ENCODE results near the gene DCDC1. TPM values are rescaled to one million over a fixed set of nuclear protein-coding genes. Genes with fewer than 3 reads are reported as not detected.

The DCDC1 gene
- total RNA-seq, 1 experiment from 2014 or later, result 1.5 TPM

- Histone ChIP-seq H3K36me3 (ENCODE audit: control insufficient read depth in 1 of 2, insufficient read depth in 2 of 2, low read length in 2 of 2) (no peaks in the 10 kb centered on the region), H3K27me3 (ENCODE audit: insufficient read depth, low read length) (no peaks in the 10 kb centered on the region), H3K9me2 (ENCODE audit: insufficient read depth) (no peaks in the 10 kb centered on the region), H3K4me2 (ENCODE audit: low read length) (no peak overlapping the region), H3K4me1 (ENCODE audit: control insufficient read depth in 1 of 2, insufficient read depth in 2 of 2, low read length in 2 of 2) (peaks cover 3 to 5% of the 10 kb centered on the region in 2 experiments; a peak in 2 of 4 replicates), H4K20me1 (ENCODE audit: insufficient read depth) (no peaks in the 10 kb centered on the region), H3K79me2 (ENCODE audit: insufficient read depth, low read length) (no peaks in the 10 kb centered on the region), H3K27ac (ENCODE audit: low read depth, low read length) (no peak overlapping the region), H3K4me3 (replicated peaks in 1 of 2; ENCODE audit: low read depth in 1 of 2, low read length in 2 of 2) (no peak overlapping the region), H2AFZ (ENCODE audit: low read depth, low read length, poor library complexity, severe bottlenecking) (no peak overlapping the region), H3K9me3 (ENCODE audit: control insufficient read depth in 1 of 2, insufficient read depth in 1 of 2, low read depth in 1 of 2, low read length in 2 of 2) (no peaks in the 10 kb centered on the region), H3K9ac (ENCODE audit: low read length) (no peak overlapping the region)
- RAD21 ChIA-PET (ENCODE audit: low non-redundant PET in 1 of 2, low total read pairs in 2 of 2, uncharacterized antibody in 2 of 2, unreplicated experiment in 2 of 2), result no interaction called here
- TF ChIP-seq YY1 (IDR thresholded peaks at IDR 0.05; ENCODE audit: extremely low read depth, insufficient replicate concordance, low read depth, low read length), result no peak
- TF ChIP-seq EGR1 (IDR thresholded peaks at IDR 0.05; ENCODE audit: low read depth), result no peak
- BruUV-seq (replicated peaks), result no TSS peak
- no peak for DNase-seq (ENCODE audit: low read depth, low spot score)
- intact Hi-C loops (cut with micrococcal nuclease), result no loop called here
- POLR2A ChIA-PET, result no interaction called here
- CTCF ChIA-PET, result interaction anchor here (1.3 kb wide), 1 partner anchor 14 kb away, joined by 3 read pairs; no protein-coding TSS in a partner anchor
- no peak for ATAC-seq
Observed at GRCh38 chr11:31326470-31327148, 42.9 kb downstream of the DCDC1 start.

DNA sequence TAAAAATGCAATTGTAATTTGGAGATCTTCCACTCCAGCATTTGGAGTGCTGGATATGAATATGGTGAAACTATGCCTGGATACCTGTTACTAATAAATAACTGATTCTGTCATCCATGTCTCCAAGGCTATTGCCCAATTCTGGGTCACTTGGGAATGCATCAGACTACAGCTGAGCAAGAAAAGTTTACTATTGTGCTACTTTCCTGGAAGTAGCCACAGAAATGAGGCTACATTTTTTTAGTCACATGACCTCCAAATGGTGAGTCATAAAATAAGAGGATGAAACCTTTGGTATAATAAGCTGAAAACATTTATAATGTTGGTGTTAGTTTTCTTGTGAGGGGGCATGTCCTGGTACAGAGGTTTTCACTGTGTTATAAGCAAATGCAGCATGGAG lies 44.4 kb downstream of the DCDC1 start:
- CTCF ChIA-PET, result no interaction called here
- POLR2A ChIA-PET, result no interaction called here
- TF ChIP-seq YY1 (IDR thresholded peaks at IDR 0.05; ENCODE audit: extremely low read depth, insufficient replicate concordance, low read depth, low read length) (no peak), FOSL1 (IDR thresholded peaks at IDR 0.05; ENCODE audit: low read depth) (no peak), ZFX (IDR thresholded peaks at IDR 0.05) (no peak), TCF7L2 (IDR thresholded peaks at IDR 0.05; ENCODE audit: borderline replicate concordance, extremely low read depth, insufficient read depth, insufficient read length) (no peak), SP1 (IDR thresholded peaks at IDR 0.05; ENCODE audit: low read depth) (no peak), ELF1 (IDR thresholded peaks at IDR 0.05; ENCODE audit: borderline replicate concordance, low read depth) (no peak), ZNF274 (IDR thresholded peaks at IDR 0.05; ENCODE audit: low read depth, low read length) (no peak), SIN3A (IDR thresholded peaks at IDR 0.05; ENCODE audit: low read depth) (no peak), JUND (IDR thresholded peaks at IDR 0.05) (no peak), POLR2A (IDR thresholded peaks at IDR 0.05; ENCODE audit: borderline replicate concordance, extremely low read depth, insufficient read depth, insufficient read length) (no peak), CEBPB (IDR thresholded peaks at IDR 0.05; ENCODE audit: low read depth) (no peak), EZH2 (IDR thresholded peaks at IDR 0.05) (no peak)
- TF ChIP-seq, protein P1, sequence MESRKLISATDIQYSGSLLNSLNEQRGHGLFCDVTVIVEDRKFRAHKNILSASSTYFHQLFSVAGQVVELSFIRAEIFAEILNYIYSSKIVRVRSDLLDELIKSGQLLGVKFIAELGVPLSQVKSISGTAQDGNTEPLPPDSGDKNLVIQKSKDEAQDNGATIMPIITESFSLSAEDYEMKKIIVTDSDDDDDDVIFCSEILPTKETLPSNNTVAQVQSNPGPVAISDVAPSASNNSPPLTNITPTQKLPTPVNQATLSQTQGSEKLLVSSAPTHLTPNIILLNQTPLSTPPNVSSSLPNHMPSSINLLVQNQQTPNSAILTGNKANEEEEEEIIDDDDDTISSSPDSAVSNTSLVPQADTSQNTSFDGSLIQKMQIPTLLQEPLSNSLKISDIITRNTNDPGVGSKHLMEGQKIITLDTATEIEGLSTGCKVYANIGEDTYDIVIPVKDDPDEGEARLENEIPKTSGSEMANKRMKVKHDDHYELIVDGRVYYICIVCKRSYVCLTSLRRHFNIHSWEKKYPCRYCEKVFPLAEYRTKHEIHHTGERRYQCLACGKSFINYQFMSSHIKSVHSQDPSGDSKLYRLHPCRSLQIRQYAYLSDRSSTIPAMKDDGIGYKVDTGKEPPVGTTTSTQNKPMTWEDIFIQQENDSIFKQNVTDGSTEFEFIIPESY (IDR thresholded peaks at IDR 0.05; ENCODE audit: extremely low read depth, insufficient replicate concordance, low read length), result no peak
- TF ChIP-seq, protein P2, sequence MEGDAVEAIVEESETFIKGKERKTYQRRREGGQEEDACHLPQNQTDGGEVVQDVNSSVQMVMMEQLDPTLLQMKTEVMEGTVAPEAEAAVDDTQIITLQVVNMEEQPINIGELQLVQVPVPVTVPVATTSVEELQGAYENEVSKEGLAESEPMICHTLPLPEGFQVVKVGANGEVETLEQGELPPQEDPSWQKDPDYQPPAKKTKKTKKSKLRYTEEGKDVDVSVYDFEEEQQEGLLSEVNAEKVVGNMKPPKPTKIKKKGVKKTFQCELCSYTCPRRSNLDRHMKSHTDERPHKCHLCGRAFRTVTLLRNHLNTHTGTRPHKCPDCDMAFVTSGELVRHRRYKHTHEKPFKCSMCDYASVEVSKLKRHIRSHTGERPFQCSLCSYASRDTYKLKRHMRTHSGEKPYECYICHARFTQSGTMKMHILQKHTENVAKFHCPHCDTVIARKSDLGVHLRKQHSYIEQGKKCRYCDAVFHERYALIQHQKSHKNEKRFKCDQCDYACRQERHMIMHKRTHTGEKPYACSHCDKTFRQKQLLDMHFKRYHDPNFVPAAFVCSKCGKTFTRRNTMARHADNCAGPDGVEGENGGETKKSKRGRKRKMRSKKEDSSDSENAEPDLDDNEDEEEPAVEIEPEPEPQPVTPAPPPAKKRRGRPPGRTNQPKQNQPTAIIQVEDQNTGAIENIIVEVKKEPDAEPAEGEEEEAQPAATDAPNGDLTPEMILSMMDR (IDR thresholded peaks at IDR 0.05 in 2 of 3, conservative IDR thresholded peaks at IDR 0.05 in 1 of 3; ENCODE audit: borderline replicate concordance in 1 of 3, insufficient read depth in 1 of 3, low read depth in 2 of 3, low read length in 2 of 3), result no peak
- TF ChIP-seq, protein P3, sequence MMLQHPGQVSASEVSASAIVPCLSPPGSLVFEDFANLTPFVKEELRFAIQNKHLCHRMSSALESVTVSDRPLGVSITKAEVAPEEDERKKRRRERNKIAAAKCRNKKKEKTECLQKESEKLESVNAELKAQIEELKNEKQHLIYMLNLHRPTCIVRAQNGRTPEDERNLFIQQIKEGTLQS (IDR thresholded peaks at IDR 0.05), result no peak
- TF ChIP-seq, protein P4, sequence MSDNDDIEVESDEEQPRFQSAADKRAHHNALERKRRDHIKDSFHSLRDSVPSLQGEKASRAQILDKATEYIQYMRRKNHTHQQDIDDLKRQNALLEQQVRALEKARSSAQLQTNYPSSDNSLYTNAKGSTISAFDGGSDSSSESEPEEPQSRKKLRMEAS (IDR thresholded peaks at IDR 0.05), result no peak

More for the DNA sequence above, 44.4 kb downstream of the DCDC1 start:
- no peak overlapping the region for H3K4me3 ChIP-seq (replicated peaks in 1 of 2; ENCODE audit: low read depth in 1 of 2, low read length in 2 of 2)
- H2AFZ ChIP-seq (ENCODE audit: low read depth, low read length, poor library complexity, severe bottlenecking), result peak overlapping the region; percentile 57
- no TSS peak for BruUV-seq (replicated peaks)
- intact Hi-C loops (cut with micrococcal nuclease), result no loop called here
- no peaks in the 10 kb centered on the region for H3K27me3 ChIP-seq (ENCODE audit: insufficient read depth, low read length)
- H3K36me3 ChIP-seq (ENCODE audit: control insufficient read depth in 1 of 2, insufficient read depth in 2 of 2, low read length in 2 of 2), result no peaks in the 10 kb centered on the region
- H3K9me3 ChIP-seq (ENCODE audit: control insufficient read depth in 1 of 2, insufficient read depth in 1 of 2, low read depth in 1 of 2, low read length in 2 of 2), result no peaks in the 10 kb centered on the region
- DNase-seq (ENCODE audit: low read depth, low spot score) (no peak), ATAC-seq (no peak)
- no peaks in the 10 kb centered on the region for H3K9me2 ChIP-seq (ENCODE audit: insufficient read depth)
- H3K27ac ChIP-seq (ENCODE audit: low read depth, low read length), result no peak overlapping the region
- RAD21 ChIA-PET (ENCODE audit: low non-redundant PET in 1 of 2, low total read pairs in 2 of 2, uncharacterized antibody in 2 of 2, unreplicated experiment in 2 of 2), result no interaction called here
- no peak overlapping the region for H3K4me2 ChIP-seq (ENCODE audit: low read length)
- no peaks in the 10 kb centered on the region for H3K79me2 ChIP-seq (ENCODE audit: insufficient read depth, low read length)
- H3K9ac ChIP-seq (ENCODE audit: low read length), result no peak overlapping the region
- no peaks in the 10 kb centered on the region for H4K20me1 ChIP-seq (ENCODE audit: insufficient read depth)
- H3K4me1 ChIP-seq (ENCODE audit: control insufficient read depth in 1 of 2, insufficient read depth in 2 of 2, low read length in 2 of 2), result peaks cover 3 to 5% of the 10 kb centered on the region in 2 experiments; a peak in 2 of 4 replicates

Measured in HCT116 (cell line).